Measurements from ENCODE around the gene UGDH. TPM values are rescaled to one million over a fixed set of nuclear protein-coding genes. Genes with fewer than 3 reads are reported as not detected.

UGDH gene
- total and polyA plus RNA-seq, 9 of the 15 experiments (the other 6 are each of a cell fraction or from before 2014, with no cell fraction given): 5.5 to 21.7 (median 16.2) TPM

DNA sequence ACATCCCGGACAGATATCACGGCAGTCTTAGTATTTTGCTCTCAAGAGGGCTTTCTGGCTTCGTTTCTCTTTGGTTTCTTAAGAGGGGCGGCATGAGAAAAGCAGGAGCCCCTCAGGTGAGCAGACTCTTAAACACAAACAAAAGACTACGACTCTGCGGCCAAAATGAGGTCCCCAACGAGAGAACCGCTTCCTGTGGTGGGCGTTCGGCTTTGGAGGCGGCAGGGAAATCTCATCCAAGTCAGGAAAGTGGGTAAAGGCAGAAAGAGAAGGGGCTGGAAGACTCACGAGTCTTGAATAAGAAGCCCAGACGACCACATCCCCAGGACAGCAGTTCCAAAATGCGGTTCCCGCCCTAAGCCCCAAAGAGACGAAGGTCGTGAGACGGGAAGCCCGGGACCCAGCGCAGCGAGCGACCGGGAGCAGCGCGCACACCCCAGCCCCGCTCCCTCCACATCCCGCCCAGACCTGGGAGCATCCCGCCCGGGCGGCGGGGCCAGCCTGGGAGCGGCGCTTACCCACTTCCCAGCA lies 409 bp downstream of the UGDH start:
- H3K4me2 ChIP-seq (ENCODE audit: insufficient read depth, low read length): peak overlapping the region; percentile 96
- peak overlapping the region; percentile 75 to 98 for H3K9ac ChIP-seq (ENCODE audit: insufficient read depth in 1 of 2, low read depth in 2 of 2, low read length in 2 of 2)
- ChIA-PET CTCF (ENCODE audit: low intra/inter-chr PET ratio) (interaction anchor here (0.5 kb wide), 1 partner anchor 49 kb away, joined by 5 read pairs; no protein-coding TSS in a partner anchor), POLR2A (interaction anchor here (0.6 to 1.3 kb wide), 16 partner anchors 9 to 492 kb away, joined by 3 to 7 read pairs (median 3); partner anchors contain the start of genes LIAS, RPL9, SMIM14 and UBE2K)
- TSS peak; percentile 69 for BruUV-seq (replicated peaks)
- intact Hi-C loops (cut with micrococcal nuclease) (loop anchor here (2.0 to 5.0 kb wide), 2 partner anchors 60 to 112 kb away; partner anchors contain the start of gene SMIM14), in situ Hi-C loops (cut with MboI) (no loop called here)
- no peak for FAIRE-seq
- no peaks in the 10 kb centered on the region for H3K9me1 ChIP-seq (ENCODE audit: control insufficient read depth, insufficient read depth, low read length)
- H3K27me3 ChIP-seq (ENCODE audit: control insufficient read depth in 2 of 2, insufficient read depth in 2 of 2, low read length in 2 of 2): no peaks in the 10 kb centered on the region
- peak overlapping the region; percentile 81 for H3K4me3 ChIP-seq
- peaks cover 5 to 20% of the 10 kb centered on the region in 2 experiments; a peak in 4 of 5 replicates for H3K4me1 ChIP-seq (replicated peaks in 1 of 2; ENCODE audit: control insufficient read depth in 2 of 2, insufficient read depth in 2 of 2, low read length in 2 of 2)
- H2AFZ ChIP-seq (ENCODE audit: low read depth, low read length): peak overlapping the region; percentile 82
- H4K20me1 ChIP-seq (replicated peaks; ENCODE audit: control insufficient read depth, insufficient read depth, low read length): no peaks in the 10 kb centered on the region
- H3K79me2 ChIP-seq (ENCODE audit: control insufficient read depth, insufficient read depth, low read length): peaks cover 25% of the 10 kb centered on the region
- peak; percentile 45 for ATAC-seq
- peak overlapping the region; percentile 83 for H3K27ac ChIP-seq (ENCODE audit: extremely low read depth, low read depth, low read length)
- H3K36me3 ChIP-seq (ENCODE audit: control insufficient read depth, insufficient read depth, low read length): 0 out of 3 replicates have a peak, but pooled peaks cover under 1% of the 10 kb centered on the region
- H3K9me3 ChIP-seq (replicated peaks; ENCODE audit: control insufficient read depth, insufficient read depth, low read depth, low read length): peaks cover 5% of the 10 kb centered on the region
- peak in 1 of 4 experiments; percentile 12 for DNase-seq (ENCODE audit: extremely low read depth in 1 of 4, low spot score in 3 of 4)
- WGBS (ENCODE audit: insufficient coverage, low coverage, missing lambda C conversion rate): under 1% methylated on average over 30 of the region's 33 CpGs
- TF ChIP-seq, protein P1, sequence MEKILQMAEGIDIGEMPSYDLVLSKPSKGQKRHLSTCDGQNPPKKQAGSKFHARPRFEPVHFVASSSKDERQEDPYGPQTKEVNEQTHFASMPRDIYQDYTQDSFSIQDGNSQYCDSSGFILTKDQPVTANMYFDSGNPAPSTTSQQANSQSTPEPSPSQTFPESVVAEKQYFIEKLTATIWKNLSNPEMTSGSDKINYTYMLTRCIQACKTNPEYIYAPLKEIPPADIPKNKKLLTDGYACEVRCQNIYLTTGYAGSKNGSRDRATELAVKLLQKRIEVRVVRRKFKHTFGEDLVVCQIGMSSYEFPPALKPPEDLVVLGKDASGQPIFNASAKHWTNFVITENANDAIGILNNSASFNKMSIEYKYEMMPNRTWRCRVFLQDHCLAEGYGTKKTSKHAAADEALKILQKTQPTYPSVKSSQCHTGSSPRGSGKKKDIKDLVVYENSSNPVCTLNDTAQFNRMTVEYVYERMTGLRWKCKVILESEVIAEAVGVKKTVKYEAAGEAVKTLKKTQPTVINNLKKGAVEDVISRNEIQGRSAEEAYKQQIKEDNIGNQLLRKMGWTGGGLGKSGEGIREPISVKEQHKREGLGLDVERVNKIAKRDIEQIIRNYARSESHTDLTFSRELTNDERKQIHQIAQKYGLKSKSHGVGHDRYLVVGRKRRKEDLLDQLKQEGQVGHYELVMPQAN (IDR thresholded peaks at IDR 0.05; ENCODE audit: borderline replicate concordance): peak; percentile 15; the same call in 1 of the 2 replicates
- TF ChIP-seq, protein P2, sequence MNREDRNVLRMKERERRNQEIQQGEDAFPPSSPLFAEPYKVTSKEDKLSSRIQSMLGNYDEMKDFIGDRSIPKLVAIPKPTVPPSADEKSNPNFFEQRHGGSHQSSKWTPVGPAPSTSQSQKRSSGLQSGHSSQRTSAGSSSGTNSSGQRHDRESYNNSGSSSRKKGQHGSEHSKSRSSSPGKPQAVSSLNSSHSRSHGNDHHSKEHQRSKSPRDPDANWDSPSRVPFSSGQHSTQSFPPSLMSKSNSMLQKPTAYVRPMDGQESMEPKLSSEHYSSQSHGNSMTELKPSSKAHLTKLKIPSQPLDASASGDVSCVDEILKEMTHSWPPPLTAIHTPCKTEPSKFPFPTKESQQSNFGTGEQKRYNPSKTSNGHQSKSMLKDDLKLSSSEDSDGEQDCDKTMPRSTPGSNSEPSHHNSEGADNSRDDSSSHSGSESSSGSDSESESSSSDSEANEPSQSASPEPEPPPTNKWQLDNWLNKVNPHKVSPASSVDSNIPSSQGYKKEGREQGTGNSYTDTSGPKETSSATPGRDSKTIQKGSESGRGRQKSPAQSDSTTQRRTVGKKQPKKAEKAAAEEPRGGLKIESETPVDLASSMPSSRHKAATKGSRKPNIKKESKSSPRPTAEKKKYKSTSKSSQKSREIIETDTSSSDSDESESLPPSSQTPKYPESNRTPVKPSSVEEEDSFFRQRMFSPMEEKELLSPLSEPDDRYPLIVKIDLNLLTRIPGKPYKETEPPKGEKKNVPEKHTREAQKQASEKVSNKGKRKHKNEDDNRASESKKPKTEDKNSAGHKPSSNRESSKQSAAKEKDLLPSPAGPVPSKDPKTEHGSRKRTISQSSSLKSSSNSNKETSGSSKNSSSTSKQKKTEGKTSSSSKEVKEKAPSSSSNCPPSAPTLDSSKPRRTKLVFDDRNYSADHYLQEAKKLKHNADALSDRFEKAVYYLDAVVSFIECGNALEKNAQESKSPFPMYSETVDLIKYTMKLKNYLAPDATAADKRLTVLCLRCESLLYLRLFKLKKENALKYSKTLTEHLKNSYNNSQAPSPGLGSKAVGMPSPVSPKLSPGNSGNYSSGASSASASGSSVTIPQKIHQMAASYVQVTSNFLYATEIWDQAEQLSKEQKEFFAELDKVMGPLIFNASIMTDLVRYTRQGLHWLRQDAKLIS (CRISPR knock-in tag; IDR thresholded peaks at IDR 0.05): peak; percentile 16; the same call in 1 of the 2 replicates
- TF ChIP-seq ZNF644 (tag; IDR thresholded peaks at IDR 0.05; ENCODE audit: low read depth): no peak
- peak; percentile 41 for TF ChIP-seq CCNT2 (IDR thresholded peaks at IDR 0.05; ENCODE audit: borderline replicate concordance, extremely low read depth, insufficient read length, low read depth, low read length)
- no peak for TF ChIP-seq RFX5 (IDR thresholded peaks at IDR 0.05; ENCODE audit: low read depth, low read length)
- no peak for TF ChIP-seq ZSCAN32 (CRISPR knock-in tag; IDR thresholded peaks at IDR 0.05)
- TF ChIP-seq, protein P3, sequence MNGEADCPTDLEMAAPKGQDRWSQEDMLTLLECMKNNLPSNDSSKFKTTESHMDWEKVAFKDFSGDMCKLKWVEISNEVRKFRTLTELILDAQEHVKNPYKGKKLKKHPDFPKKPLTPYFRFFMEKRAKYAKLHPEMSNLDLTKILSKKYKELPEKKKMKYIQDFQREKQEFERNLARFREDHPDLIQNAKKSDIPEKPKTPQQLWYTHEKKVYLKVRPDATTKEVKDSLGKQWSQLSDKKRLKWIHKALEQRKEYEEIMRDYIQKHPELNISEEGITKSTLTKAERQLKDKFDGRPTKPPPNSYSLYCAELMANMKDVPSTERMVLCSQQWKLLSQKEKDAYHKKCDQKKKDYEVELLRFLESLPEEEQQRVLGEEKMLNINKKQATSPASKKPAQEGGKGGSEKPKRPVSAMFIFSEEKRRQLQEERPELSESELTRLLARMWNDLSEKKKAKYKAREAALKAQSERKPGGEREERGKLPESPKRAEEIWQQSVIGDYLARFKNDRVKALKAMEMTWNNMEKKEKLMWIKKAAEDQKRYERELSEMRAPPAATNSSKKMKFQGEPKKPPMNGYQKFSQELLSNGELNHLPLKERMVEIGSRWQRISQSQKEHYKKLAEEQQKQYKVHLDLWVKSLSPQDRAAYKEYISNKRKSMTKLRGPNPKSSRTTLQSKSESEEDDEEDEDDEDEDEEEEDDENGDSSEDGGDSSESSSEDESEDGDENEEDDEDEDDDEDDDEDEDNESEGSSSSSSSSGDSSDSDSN (IDR thresholded peaks at IDR 0.05; ENCODE audit: borderline replicate concordance in 1 of 2, low read depth in 2 of 2, low read length in 2 of 2): 0 out of 4 replicates have a peak, but pooled peaks of 1 of the 2 experiments have one; percentile 13
- 0 out of 2 replicates have a peak, but pooled peaks have one; percentile 4 for TF ChIP-seq EGR1 (conservative IDR thresholded peaks at IDR 0.05)
- TF ChIP-seq, protein P4, sequence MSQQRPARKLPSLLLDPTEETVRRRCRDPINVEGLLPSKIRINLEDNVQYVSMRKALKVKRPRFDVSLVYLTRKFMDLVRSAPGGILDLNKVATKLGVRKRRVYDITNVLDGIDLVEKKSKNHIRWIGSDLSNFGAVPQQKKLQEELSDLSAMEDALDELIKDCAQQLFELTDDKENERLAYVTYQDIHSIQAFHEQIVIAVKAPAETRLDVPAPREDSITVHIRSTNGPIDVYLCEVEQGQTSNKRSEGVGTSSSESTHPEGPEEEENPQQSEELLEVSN (IDR thresholded peaks at IDR 0.05; ENCODE audit: borderline replicate concordance in 1 of 2, extremely low read depth in 1 of 2, insufficient read depth in 1 of 2, insufficient read length in 1 of 2, low read depth in 1 of 2, low read length in 1 of 2, poor library complexity in 1 of 2, severe bottlenecking in 1 of 2): peak; percentile 48
- TF ChIP-seq RB1 (IDR thresholded peaks at IDR 0.05; ENCODE audit: low read depth): peak; percentile 51
